GM12874 (cell line): Measurements from ENCODE around the gene RGS16.

ENCODE experiments used
- TF ChIP-seq, protein P1 (sequence below): IDR thresholded peaks from 2 replicates; pipeline ENCODE4 v1.5.1; 2011; ENCODE audit warnings: low read depth, mild to moderate bottlenecking, control low read depth, low read length, moderate library complexity; ENCODE audit not compliant: insufficient read depth

RGS16 gene

DNA sequence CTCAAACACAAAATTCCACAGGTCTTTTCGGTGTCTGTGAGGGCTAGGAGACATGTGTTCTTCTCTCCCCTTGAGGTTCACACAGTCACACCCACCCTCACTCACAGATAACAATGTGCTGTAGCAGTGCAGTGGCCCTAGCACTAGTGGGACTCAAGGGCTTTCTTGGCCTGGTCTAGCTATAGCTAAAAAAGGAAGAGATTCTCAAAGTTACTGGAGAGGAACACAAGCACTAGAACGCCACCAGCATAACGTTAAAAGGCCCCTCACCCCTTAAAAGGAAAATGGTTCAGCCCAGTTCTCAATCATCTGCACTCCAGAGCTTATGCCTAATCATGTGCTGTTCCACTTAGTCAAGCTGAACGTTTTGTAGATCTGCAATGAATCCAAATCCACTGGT, 40.7 kb upstream of the RGS16 start:
- TF ChIP-seq, protein P1, sequence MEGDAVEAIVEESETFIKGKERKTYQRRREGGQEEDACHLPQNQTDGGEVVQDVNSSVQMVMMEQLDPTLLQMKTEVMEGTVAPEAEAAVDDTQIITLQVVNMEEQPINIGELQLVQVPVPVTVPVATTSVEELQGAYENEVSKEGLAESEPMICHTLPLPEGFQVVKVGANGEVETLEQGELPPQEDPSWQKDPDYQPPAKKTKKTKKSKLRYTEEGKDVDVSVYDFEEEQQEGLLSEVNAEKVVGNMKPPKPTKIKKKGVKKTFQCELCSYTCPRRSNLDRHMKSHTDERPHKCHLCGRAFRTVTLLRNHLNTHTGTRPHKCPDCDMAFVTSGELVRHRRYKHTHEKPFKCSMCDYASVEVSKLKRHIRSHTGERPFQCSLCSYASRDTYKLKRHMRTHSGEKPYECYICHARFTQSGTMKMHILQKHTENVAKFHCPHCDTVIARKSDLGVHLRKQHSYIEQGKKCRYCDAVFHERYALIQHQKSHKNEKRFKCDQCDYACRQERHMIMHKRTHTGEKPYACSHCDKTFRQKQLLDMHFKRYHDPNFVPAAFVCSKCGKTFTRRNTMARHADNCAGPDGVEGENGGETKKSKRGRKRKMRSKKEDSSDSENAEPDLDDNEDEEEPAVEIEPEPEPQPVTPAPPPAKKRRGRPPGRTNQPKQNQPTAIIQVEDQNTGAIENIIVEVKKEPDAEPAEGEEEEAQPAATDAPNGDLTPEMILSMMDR: no peak

DNA sequence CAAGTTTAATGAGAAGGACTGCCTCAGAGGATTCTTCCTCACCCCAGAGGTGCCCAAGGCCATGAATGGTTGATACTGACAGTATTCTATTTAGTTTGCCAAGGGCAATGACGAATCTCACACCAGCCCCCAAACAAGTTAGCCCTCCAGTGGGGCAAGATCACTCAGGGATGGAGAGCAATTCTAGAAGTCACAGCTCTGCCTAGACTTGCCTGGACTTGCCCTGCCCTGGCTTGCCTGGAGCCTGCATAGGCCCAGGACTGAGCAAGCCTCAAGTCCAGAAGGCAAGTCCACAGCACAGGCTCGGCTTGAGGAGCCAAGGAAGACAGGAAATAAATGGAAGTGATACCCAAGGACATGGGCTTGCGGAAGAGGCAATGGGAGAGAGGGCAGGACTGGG, 39.5 kb upstream of the RGS16 start:
- TF ChIP-seq, protein P1: no peak

DNA sequence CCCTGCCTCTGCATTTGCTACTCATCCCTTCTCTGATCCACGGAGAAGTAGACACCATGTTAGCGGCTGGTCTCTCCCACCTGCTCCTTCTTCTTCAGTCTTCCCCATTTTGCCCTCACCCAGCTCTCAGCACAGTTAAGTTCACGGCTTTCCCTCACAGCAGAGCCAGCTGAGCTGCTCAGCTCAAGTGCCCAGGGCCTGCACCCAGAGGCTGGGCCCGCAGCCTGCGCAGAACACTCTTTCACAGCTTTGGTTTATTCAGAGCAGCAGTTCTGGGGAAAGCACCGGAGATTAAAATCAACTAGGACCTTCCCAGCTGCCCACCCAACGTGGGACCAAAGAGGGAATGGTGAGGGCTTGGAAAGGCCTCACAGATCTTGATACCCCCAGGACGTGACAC, 38.3 kb upstream of the RGS16 start:
- TF ChIP-seq, protein P1: no peak

DNA sequence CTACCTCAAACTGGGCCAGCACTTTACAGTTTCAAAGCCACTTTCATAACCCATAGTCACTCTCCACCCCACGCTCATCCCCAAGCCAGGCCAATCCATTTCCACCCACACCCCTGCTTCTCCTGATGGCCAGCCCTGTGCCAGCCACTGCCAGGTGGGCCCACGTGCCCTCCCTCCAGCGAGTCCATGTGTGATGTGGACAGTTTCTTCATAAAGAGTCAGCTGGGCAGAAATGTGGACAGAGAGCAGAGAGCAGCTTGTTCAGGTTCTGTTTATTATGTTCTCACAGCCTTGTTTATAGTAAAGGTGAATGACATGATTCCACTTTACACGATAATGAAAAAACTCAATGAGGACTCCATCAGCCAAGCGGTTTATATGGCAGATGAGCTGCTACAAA, 37.4 kb upstream of the RGS16 start:
- TF ChIP-seq, protein P1: no peak

DNA sequence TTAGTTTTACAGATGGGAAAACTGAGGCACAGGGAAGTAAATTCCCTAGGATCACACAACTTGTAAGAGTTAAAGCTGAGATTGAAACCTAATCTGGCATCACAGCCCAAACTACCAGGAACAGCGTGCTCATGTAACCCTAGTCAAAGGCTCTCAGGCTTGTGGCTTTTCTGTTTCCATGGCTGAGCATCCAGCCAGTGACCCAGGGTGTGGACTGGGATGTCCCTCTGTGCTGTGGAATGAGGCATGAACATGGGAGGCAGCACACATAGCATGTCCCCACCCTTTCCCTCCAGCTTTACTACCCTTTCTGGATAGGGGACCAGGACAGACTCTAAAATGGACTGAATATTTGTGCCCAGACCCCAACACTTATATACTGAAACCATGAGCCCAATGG, 35.1 kb upstream of the RGS16 start:
- TF ChIP-seq, protein P1: no peak

DNA sequence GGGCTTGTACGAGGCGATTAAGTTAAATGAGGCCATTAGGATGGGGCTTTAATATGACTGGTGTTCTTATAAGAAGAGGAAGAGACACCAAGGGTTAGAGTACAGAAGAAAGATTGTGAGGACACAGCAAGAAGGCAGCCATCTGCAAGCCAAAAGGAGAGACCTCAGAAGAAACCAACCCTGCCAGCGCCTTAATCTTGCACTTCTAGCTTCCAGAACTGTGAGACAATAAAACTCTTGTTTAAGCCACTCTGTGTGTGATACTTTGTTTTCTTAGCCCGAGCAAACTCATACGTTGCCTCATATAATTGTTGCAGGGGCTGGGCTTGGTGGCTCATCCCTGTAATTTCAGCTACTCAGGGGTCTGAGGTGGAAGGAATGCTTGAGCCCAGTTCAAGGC, 33.6 kb upstream of the RGS16 start:
- TF ChIP-seq, protein P1: no peak

DNA sequence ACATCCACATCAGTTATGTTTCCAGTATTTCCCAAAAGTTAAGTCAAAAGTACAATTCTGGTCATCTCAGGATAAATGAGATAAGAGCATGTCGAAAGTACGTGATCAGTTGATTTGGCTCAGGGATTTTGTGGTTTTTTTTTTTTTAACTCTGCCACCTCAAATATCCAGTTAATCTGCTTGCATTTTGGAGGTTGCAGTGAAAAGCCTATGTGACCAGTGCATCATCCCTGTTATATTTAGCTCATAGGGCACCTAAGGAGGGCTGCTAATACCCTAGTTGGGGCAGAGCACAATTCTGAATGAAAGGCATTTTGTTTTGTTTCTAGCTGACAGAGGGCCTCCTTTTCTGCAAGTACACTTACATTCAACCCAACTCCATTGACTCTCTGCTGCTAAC, 31.7 kb upstream of the RGS16 start:
- TF ChIP-seq, protein P1: no peak
